Caco-2 (cell line): Measurements from ENCODE around the gene OVCA2. TPM values are rescaled to one million over a fixed set of nuclear protein-coding genes. Genes with fewer than 3 reads are reported as not detected.

Experiments used
- BruUV-seq: library from RNA; stranded (reverse); fragments of 400-500 nt; replicated peaks from 2 replicates; lab custom pipeline; 2021; lab: Mats Ljungman, UMichigan
- CTCF ChIA-PET: fragments of 300-600 bp; sonication (Branson Sonifier 250); formaldehyde crosslinking; loops from one replicate; lab custom pipeline; 2022; ENCODE audit warnings: antibody characterized with exemption; lab: Charles Lee
- POLR2A ChIA-PET: fragments of 300-600 bp; sonication (Branson Sonifier 250); formaldehyde crosslinking; loops from one replicate; lab custom pipeline; 2022; ENCODE audit warnings: antibody characterized with exemption; lab: Charles Lee
- DNase-seq, 2 experiments: peaks; one replicate each; pipeline versions ENCODE4 v3.0.0 to v3.0.0-alpha.2; 2020 to 2022
- H3K27me3 ChIP-seq: replicated peaks from 2 replicates; pipeline ENCODE4 v1.6.0; 2011; ENCODE audit warnings: low read length; ENCODE audit not compliant: control insufficient read depth, insufficient read depth
- H3K36me3 ChIP-seq: 2 replicates; pipeline ENCODE4 v1.5.1; 2011; ENCODE audit warnings: low read length; ENCODE audit not compliant: control insufficient read depth, insufficient read depth
- H3K4me1 ChIP-seq: fragments of 250-450 bp; sonication (Bioruptor Pico); 2 replicates; pipeline ENCODE4 v1.5.1; 2020; ENCODE audit warnings: mild to moderate bottlenecking
- H3K4me3 ChIP-seq: 2 replicates; pipeline ENCODE4 v1.5.1; 2011; ENCODE audit warnings: low read depth, mild to moderate bottlenecking, control low read depth, low read length
- H3K9me3 ChIP-seq: fragments of 250-450 bp; sonication (Bioruptor Pico); 2 replicates; pipeline ENCODE4 v1.5.1; 2020; ENCODE audit warnings: mild to moderate bottlenecking, moderate library complexity
- H3K27ac Mint-ChIP-seq: one replicate; pipeline ENCODE4 v1.8.0; 2022; ENCODE audit warnings: mixed read lengths; ENCODE audit not compliant: unreplicated experiment
- H3K27me3 Mint-ChIP-seq: one replicate; pipeline ENCODE4 v1.8.0; 2022; ENCODE audit warnings: mixed read lengths; ENCODE audit not compliant: insufficient read depth, unreplicated experiment
- H3K36me3 Mint-ChIP-seq: one replicate; pipeline ENCODE4 v1.8.0; 2022; ENCODE audit warnings: mild to moderate bottlenecking, mixed read lengths; ENCODE audit not compliant: insufficient read depth, unreplicated experiment
- H3K4me1 Mint-ChIP-seq: one replicate; pipeline ENCODE4 v1.8.0; 2022; ENCODE audit warnings: low read depth, mixed read lengths; ENCODE audit not compliant: unreplicated experiment
- H3K4me3 Mint-ChIP-seq: one replicate; pipeline ENCODE4 v1.8.0; 2022; ENCODE audit warnings: mild to moderate bottlenecking, moderate library complexity, mixed read lengths; ENCODE audit not compliant: unreplicated experiment
- H3K9me3 Mint-ChIP-seq: one replicate; pipeline ENCODE4 v1.8.0; 2022; ENCODE audit warnings: mixed read lengths; ENCODE audit not compliant: unreplicated experiment
- CTCF ChIP-seq, 2 experiments: fragments of 200-600 bp in 1 of 2; IDR thresholded peaks; 1 replicate in 1 of 2; 2 replicates in 1 of 2; pipeline versions ENCODE4 v1.5.1 to v1.8.0; 2011 to 2022; ENCODE audit warnings: antibody characterized with exemption in 1 of 2, control low read depth in 1 of 2, inconsistent platforms in 1 of 2, low read depth in 1 of 2, low read length in 1 of 2, mild to moderate bottlenecking in 1 of 2, moderate library complexity in 1 of 2; ENCODE audit not compliant: insufficient read depth in 1 of 2, severe bottlenecking in 1 of 2, unreplicated experiment in 1 of 2
- intact Hi-C: fragments of 100-400 bp; cut with micrococcal nuclease; formaldehyde crosslinking; loops from one replicate; pipeline ENCODE4 v1.10.0; 2022; ENCODE audit not compliant: unreplicated experiment
- total RNA-seq: library from RNA; stranded (reverse); gene quantifications from 2 replicates; pipeline ENCODE4 v1.2.3, GENCODE V29; 2022

Gene OVCA2
- total RNA-seq, 1 experiment from 2014 or later = 39.3 TPM

- ChIA-PET CTCF (interaction anchor here (1.4 kb wide), 1 partner anchor 134 kb away, joined by 5 read pairs; no protein-coding TSS in a partner anchor), POLR2A (no interaction called here)
- TF ChIP-seq CTCF (IDR thresholded peaks at IDR 0.05; ENCODE audit: insufficient read depth in 1 of 2, low read depth in 1 of 2, low read length in 1 of 2, severe bottlenecking in 1 of 2, unreplicated experiment in 1 of 2) = peak in 1 of 2 experiments; percentile 55
- Mint-ChIP-seq H3K4me3 (peak overlapping the region; percentile 95), H3K36me3 (peaks cover 41% of the 10 kb centered on the region), H3K27me3 (no peaks in the 10 kb centered on the region), H3K27ac (peak overlapping the region; percentile 92), H3K9me3 (no peaks in the 10 kb centered on the region), H3K4me1 (peaks cover 9% of the 10 kb centered on the region)
- BruUV-seq = no TSS peak
- H3K4me1 ChIP-seq = peaks cover 18% of the 10 kb centered on the region
- peak in 1 of 2 experiments; percentile 59 for DNase-seq
- peaks cover 3% of the 10 kb centered on the region; the same call in 1 of the 2 replicates for H3K36me3 ChIP-seq
- intact Hi-C loops = no loop called here
- no peaks in the 10 kb centered on the region for H3K9me3 ChIP-seq
- peak overlapping the region; percentile 82 for H3K4me3 ChIP-seq
- no peaks in the 10 kb centered on the region for H3K27me3 ChIP-seq
Measured at GRCh38 chr17:2042390-2042847, 597 bp downstream of the OVCA2 start.

GRCh38 chr17:2042933-2043332 is 1.1 kb downstream of the OVCA2 start:
- no peaks in the 10 kb centered on the region for H3K27me3 Mint-ChIP-seq
- H3K4me3 Mint-ChIP-seq = peak overlapping the region; percentile 95
- no peaks in the 10 kb centered on the region for H3K9me3 Mint-ChIP-seq
- H3K36me3 Mint-ChIP-seq = peaks cover 41% of the 10 kb centered on the region
- peaks cover 9% of the 10 kb centered on the region for H3K4me1 Mint-ChIP-seq
- Histone ChIP-seq H3K4me3 (peak overlapping the region; percentile 82), H3K9me3 (no peaks in the 10 kb centered on the region), H3K4me1 (peaks cover 18% of the 10 kb centered on the region), H3K36me3 (peaks cover 3% of the 10 kb centered on the region; the same call in 1 of the 2 replicates), H3K27me3 (no peaks in the 10 kb centered on the region)
- BruUV-seq = TSS peak; percentile 71
- ChIA-PET POLR2A (no interaction called here), CTCF (interaction anchor here (1.4 kb wide), 1 partner anchor 134 kb away, joined by 5 read pairs; no protein-coding TSS in a partner anchor)
- no peak for DNase-seq
- intact Hi-C loops = no loop called here
- TF ChIP-seq CTCF (IDR thresholded peaks at IDR 0.05; ENCODE audit: insufficient read depth in 1 of 2, low read depth in 1 of 2, low read length in 1 of 2, severe bottlenecking in 1 of 2, unreplicated experiment in 1 of 2) = no peak
- peak overlapping the region; percentile 92 for H3K27ac Mint-ChIP-seq

- Mint-ChIP-seq H3K27me3 (no peaks in the 10 kb centered on the region), H3K4me3 (peak overlapping the region; percentile 95), H3K36me3 (peaks cover 41% of the 10 kb centered on the region), H3K27ac (no peak overlapping the region), H3K9me3 (no peaks in the 10 kb centered on the region), H3K4me1 (peaks cover 9% of the 10 kb centered on the region)
- Histone ChIP-seq H3K36me3 (peaks cover 3% of the 10 kb centered on the region; the same call in 1 of the 2 replicates), H3K9me3 (no peaks in the 10 kb centered on the region), H3K4me3 (no peak overlapping the region), H3K4me1 (peaks cover 20% of the 10 kb centered on the region), H3K27me3 (no peaks in the 10 kb centered on the region)
- no peak for TF ChIP-seq CTCF (IDR thresholded peaks at IDR 0.05; ENCODE audit: insufficient read depth in 1 of 2, low read depth in 1 of 2, low read length in 1 of 2, severe bottlenecking in 1 of 2, unreplicated experiment in 1 of 2)
- BruUV-seq = no TSS peak
- DNase-seq = no peak
- intact Hi-C loops = no loop called here
- ChIA-PET CTCF (interaction anchor here (0.6 kb wide), 1 partner anchor 10 kb away, joined by 3 read pairs; no protein-coding TSS in a partner anchor), POLR2A (no interaction called here)
Measured at GRCh38 chr17:2043785-2044184, 2.0 kb downstream of the OVCA2 start.
